H9 (cell line): Measurements from ENCODE around the gene ODAD4. TPM values are rescaled to one million over a fixed set of nuclear protein-coding genes. Genes with fewer than 3 reads are reported as not detected.

ENCODE experiments used
- DNase-seq: peaks from one replicate; pipeline ENCODE4 v3.0.0-alpha.2; 2017
- H2AFZ ChIP-seq: one replicate; pipeline ENCODE4 v1.6.1; 2013; ENCODE audit warnings: mild to moderate bottlenecking, low read length, control low read depth, moderate library complexity
- H2AK5ac ChIP-seq: 2 replicates; pipeline ENCODE4 v1.6.1; 2013; ENCODE audit warnings: low read length, control low read depth, mixed read lengths; ENCODE audit not compliant: insufficient read length
- H2BK120ac ChIP-seq: one replicate; pipeline ENCODE4 v1.6.1; 2013; ENCODE audit warnings: low read depth, mild to moderate bottlenecking, low read length, control low read depth, inconsistent platforms; ENCODE audit not compliant: poor library complexity, severe bottlenecking
- H2BK12ac ChIP-seq: 2 replicates; pipeline ENCODE4 v1.6.1; 2013; ENCODE audit warnings: low read length, control low read depth, mixed read lengths, low read depth; ENCODE audit not compliant: insufficient read length
- H2BK15ac ChIP-seq: 2 replicates; pipeline ENCODE4 v1.6.1; 2013; ENCODE audit warnings: low read depth, low read length, control low read depth
- H2BK20ac ChIP-seq: one replicate; pipeline ENCODE4 v1.6.1; 2013; ENCODE audit warnings: low read depth, mild to moderate bottlenecking, low read length, control low read depth, inconsistent platforms; ENCODE audit not compliant: poor library complexity, severe bottlenecking
- H2BK5ac ChIP-seq: 2 replicates; pipeline ENCODE4 v1.6.1; 2013; ENCODE audit warnings: low read length, control low read depth, mixed read lengths; ENCODE audit not compliant: insufficient read length
- H3K14ac ChIP-seq: 2 replicates; pipeline ENCODE4 v1.6.1; 2013; ENCODE audit warnings: low read length, control low read depth; ENCODE audit not compliant: insufficient read depth
- H3K18ac ChIP-seq: 2 replicates; pipeline ENCODE4 v1.6.1; 2013; ENCODE audit warnings: low read depth, mild to moderate bottlenecking, mixed read lengths, low read length, control low read depth; ENCODE audit not compliant: insufficient read length
- H3K23ac ChIP-seq: 2 replicates; pipeline ENCODE4 v1.6.1; 2013; ENCODE audit warnings: low read length, control low read depth, mixed read lengths, low read depth; ENCODE audit not compliant: insufficient read length
- H3K23me2 ChIP-seq: 2 replicates; pipeline ENCODE4 v1.6.1; 2013; ENCODE audit warnings: low read depth, mild to moderate bottlenecking, mixed read lengths, low read length, control low read depth; ENCODE audit not compliant: insufficient read length, poor library complexity, severe bottlenecking
- H3K27ac ChIP-seq: 2 replicates; pipeline ENCODE4 v1.5.1; 2013; ENCODE audit warnings: low read length, control low read depth, mixed read lengths, low read depth; ENCODE audit not compliant: insufficient read length
- H3K27me3 ChIP-seq: 2 replicates; pipeline ENCODE4 v1.6.1; 2013; ENCODE audit warnings: low read length, control low read depth, inconsistent platforms; ENCODE audit not compliant: insufficient read depth
- H3K4ac ChIP-seq: 2 replicates; pipeline ENCODE4 v1.6.1; 2013; ENCODE audit warnings: low read depth, mild to moderate bottlenecking, control low read depth, inconsistent platforms, low read length, moderate library complexity
- H3K4me1 ChIP-seq: 2 replicates; pipeline ENCODE4 v1.6.1; 2013; ENCODE audit warnings: low read length, control low read depth, inconsistent platforms; ENCODE audit not compliant: insufficient read depth
- H3K4me2 ChIP-seq: 2 replicates; pipeline ENCODE4 v1.6.1; 2013; ENCODE audit warnings: low read length, control low read depth, mixed read lengths; ENCODE audit not compliant: insufficient read length, insufficient read depth
- H3K56ac ChIP-seq: 2 replicates; pipeline ENCODE4 v1.6.1; 2013; ENCODE audit warnings: low read depth, mild to moderate bottlenecking, mixed read lengths, low read length, control low read depth; ENCODE audit not compliant: insufficient read length
- H3K79me1 ChIP-seq: 2 replicates; pipeline ENCODE4 v1.6.1; 2013; ENCODE audit warnings: low read depth, mild to moderate bottlenecking, moderate library complexity, low read length, control low read depth, inconsistent platforms; ENCODE audit not compliant: insufficient read depth, poor library complexity, severe bottlenecking
- H3K79me2 ChIP-seq: 2 replicates; pipeline ENCODE4 v1.6.1; 2013; ENCODE audit warnings: low read length, control low read depth, inconsistent platforms; ENCODE audit not compliant: insufficient read depth
- H3K9ac ChIP-seq: 2 replicates; pipeline ENCODE4 v1.6.1; 2013; ENCODE audit warnings: low read length, control low read depth, mixed read lengths; ENCODE audit not compliant: insufficient read length; ENCODE audit errors: extremely low read depth
- H3K9me3 ChIP-seq: one replicate; pipeline ENCODE4 v1.6.1; 2013; ENCODE audit warnings: low read depth, low read length, inconsistent platforms; ENCODE audit not compliant: control insufficient read depth
- H3T11ph ChIP-seq: one replicate; pipeline ENCODE4 v1.6.1; 2013; ENCODE audit warnings: mild to moderate bottlenecking, low read length, control low read depth, inconsistent platforms
- H4K20me1 ChIP-seq: one replicate; pipeline ENCODE4 v1.6.1; 2013; ENCODE audit not compliant: control insufficient read depth, insufficient read length, insufficient read depth
- H4K5ac ChIP-seq: 2 replicates; pipeline ENCODE4 v1.6.1; 2013; ENCODE audit warnings: low read depth, mild to moderate bottlenecking, mixed read lengths, low read length, control low read depth; ENCODE audit not compliant: insufficient read length
- H4K8ac ChIP-seq: replicated peaks from 2 replicates; pipeline ENCODE4 v1.6.1; 2013; ENCODE audit warnings: low read length, control low read depth, mixed read lengths, low read depth; ENCODE audit not compliant: insufficient read length
- H4K91ac ChIP-seq: 2 replicates; pipeline ENCODE4 v1.6.1; 2013; ENCODE audit warnings: low read depth, mild to moderate bottlenecking, moderate library complexity, mixed read lengths, low read length, control low read depth; ENCODE audit not compliant: insufficient read length
- H3K27ac Mint-ChIP-seq, 3 experiments: 2 replicates in 2 of 3; 3 replicates in 1 of 3; pipeline ENCODE4 v1.8.0; 2020 to 2021; ENCODE audit warnings: mixed read lengths in 3 of 3, mild to moderate bottlenecking in 1 of 3, moderate library complexity in 1 of 3
- H3K27me3 Mint-ChIP-seq: 2 replicates; pipeline ENCODE4 v1.8.0; 2021; ENCODE audit warnings: low read depth, mild to moderate bottlenecking, moderate library complexity, mixed read lengths
- H3K36me3 Mint-ChIP-seq, 3 experiments: 2 replicates in 2 of 3; 3 replicates in 1 of 3; pipeline ENCODE4 v1.8.0; 2020 to 2021; ENCODE audit warnings: low read depth in 3 of 3, mixed read lengths in 3 of 3; ENCODE audit not compliant: insufficient read depth in 1 of 3
- H3K4me1 Mint-ChIP-seq, 2 experiments: 2 replicates each; pipeline ENCODE4 v1.8.0; 2020; ENCODE audit warnings: mixed read lengths in 2 of 2
- H3K4me3 Mint-ChIP-seq, 2 experiments: 2 replicates in 1 of 2; 3 replicates in 1 of 2; pipeline ENCODE4 v1.8.0; 2020 to 2021; ENCODE audit warnings: mild to moderate bottlenecking in 2 of 2, mixed read lengths in 2 of 2, moderate library complexity in 1 of 2
- H3K9me3 Mint-ChIP-seq, 2 experiments: 2 replicates in 1 of 2; 3 replicates in 1 of 2; pipeline ENCODE4 v1.8.0; 2020; ENCODE audit warnings: mild to moderate bottlenecking in 2 of 2, mixed read lengths in 2 of 2, moderate library complexity in 1 of 2
- WGBS: extraction: QIAGEN DNeasy Blood & Tissue Kit; methylation state at CpG from one replicate; pipeline ENCODE4 v1.1.7; 2013; ENCODE audit warnings: missing lambda C conversion rate, low lambda C conversion rate, mixed read lengths; ENCODE audit not compliant: insufficient read length; ENCODE audit errors: extremely low coverage; 5-methylcytosine and 5-hydroxymethylcytosine counted together
- total RNA-seq: library from RNA; stranded (reverse); gene quantifications from 2 replicates; pipeline ENCODE4 v1.2.1, GENCODE V29; 2021
- TF ChIP-seq, protein P1 (sequence below): fragments of 200-600 bp; sonication (generic); conservative IDR thresholded peaks from 3 replicates; pipeline ENCODE4 v1.8.0; 2021; ENCODE audit warnings: antibody characterized with exemption, mild to moderate bottlenecking

Gene ODAD4
- total RNA-seq, 1 experiment from 2014 or later = 2.1 TPM

DNA sequence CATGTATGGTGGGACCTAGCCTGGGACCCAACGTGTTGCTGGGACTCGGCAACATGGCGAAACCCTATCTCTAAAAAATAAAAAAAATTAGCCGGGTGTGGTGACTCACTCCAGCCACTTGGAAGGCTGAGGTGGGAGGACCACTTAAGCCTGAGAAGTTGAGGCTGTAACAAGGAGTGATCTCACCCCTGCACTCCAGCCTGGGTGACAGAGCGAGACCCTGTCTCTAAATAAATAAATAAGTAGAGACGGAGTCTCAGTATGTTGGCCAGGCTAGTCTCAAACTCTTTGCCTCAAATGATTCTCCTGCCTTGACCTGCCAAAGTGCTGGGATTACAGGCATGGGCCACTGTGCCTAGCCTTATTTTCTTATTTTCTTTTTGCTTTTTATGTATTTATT, 26.1 kb downstream of the ODAD4 start:
- H3K9me3 ChIP-seq = no peaks in the 10 kb centered on the region
- no peak overlapping the region for H3K23ac ChIP-seq
- no peak overlapping the region for H3K4ac ChIP-seq
- H3K4me1 ChIP-seq = peaks cover 2% of the 10 kb centered on the region; the same call in 1 of the 2 replicates
- Mint-ChIP-seq H3K27me3 (no peaks in the 10 kb centered on the region), H3K9me3 (no peaks in the 10 kb centered on the region), H3K27ac (no peak overlapping the region; a peak in 1 of 7 replicates), H3K36me3 (no peaks in the 10 kb centered on the region; a peak in 2 of 7 replicates), H3K4me1 (peaks cover 28 to 31% of the 10 kb centered on the region in 2 experiments), H3K4me3 (no peak overlapping the region)
- no peaks in the 10 kb centered on the region for H3K23me2 ChIP-seq
- no peaks in the 10 kb centered on the region for H3K27me3 ChIP-seq
- H4K20me1 ChIP-seq = no peaks in the 10 kb centered on the region
- no peak overlapping the region for H3K27ac ChIP-seq
- H3K4me2 ChIP-seq = no peak overlapping the region
- H3K79me1 ChIP-seq = no peaks in the 10 kb centered on the region
- TF ChIP-seq, protein P1, sequence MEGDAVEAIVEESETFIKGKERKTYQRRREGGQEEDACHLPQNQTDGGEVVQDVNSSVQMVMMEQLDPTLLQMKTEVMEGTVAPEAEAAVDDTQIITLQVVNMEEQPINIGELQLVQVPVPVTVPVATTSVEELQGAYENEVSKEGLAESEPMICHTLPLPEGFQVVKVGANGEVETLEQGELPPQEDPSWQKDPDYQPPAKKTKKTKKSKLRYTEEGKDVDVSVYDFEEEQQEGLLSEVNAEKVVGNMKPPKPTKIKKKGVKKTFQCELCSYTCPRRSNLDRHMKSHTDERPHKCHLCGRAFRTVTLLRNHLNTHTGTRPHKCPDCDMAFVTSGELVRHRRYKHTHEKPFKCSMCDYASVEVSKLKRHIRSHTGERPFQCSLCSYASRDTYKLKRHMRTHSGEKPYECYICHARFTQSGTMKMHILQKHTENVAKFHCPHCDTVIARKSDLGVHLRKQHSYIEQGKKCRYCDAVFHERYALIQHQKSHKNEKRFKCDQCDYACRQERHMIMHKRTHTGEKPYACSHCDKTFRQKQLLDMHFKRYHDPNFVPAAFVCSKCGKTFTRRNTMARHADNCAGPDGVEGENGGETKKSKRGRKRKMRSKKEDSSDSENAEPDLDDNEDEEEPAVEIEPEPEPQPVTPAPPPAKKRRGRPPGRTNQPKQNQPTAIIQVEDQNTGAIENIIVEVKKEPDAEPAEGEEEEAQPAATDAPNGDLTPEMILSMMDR = no peak
- H3T11ph ChIP-seq = no peak overlapping the region
- H3K56ac ChIP-seq = no peak overlapping the region
- no peak for DNase-seq
- H2BK15ac ChIP-seq = no peak overlapping the region
- no CpG with 5 or more reads among the region's 6 CpGs for WGBS
- H2BK20ac ChIP-seq = no peak overlapping the region
- H4K91ac ChIP-seq = no peak overlapping the region
- H3K14ac ChIP-seq = no peak overlapping the region
- no peak overlapping the region for H2BK120ac ChIP-seq
- H2AK5ac ChIP-seq = no peak overlapping the region
- no peak overlapping the region for H3K9ac ChIP-seq
- H2AFZ ChIP-seq = no peak overlapping the region
- no peak overlapping the region for H2BK12ac ChIP-seq
- H4K8ac ChIP-seq = no peak overlapping the region
- no peak overlapping the region for H3K18ac ChIP-seq
- H2BK5ac ChIP-seq = no peak overlapping the region
- H4K5ac ChIP-seq = no peak overlapping the region
- no peaks in the 10 kb centered on the region for H3K79me2 ChIP-seq
